Dedifferentiated amniotic fluid mesenchymal stem cell (primary cell): ENCODE measurements around the gene GEMIN7.
"Not testable (repeated sequence)": the region's sequence is repeated elsewhere in the genome, so short reads cannot be mapped to it uniquely, and the experiment has no call there.

Experiments used
- DNase-seq: peaks from one replicate; pipeline ENCODE4 v3.0.0-alpha.2; 2016; ENCODE audit errors: extremely low spot score

Gene GEMIN7

DNA sequence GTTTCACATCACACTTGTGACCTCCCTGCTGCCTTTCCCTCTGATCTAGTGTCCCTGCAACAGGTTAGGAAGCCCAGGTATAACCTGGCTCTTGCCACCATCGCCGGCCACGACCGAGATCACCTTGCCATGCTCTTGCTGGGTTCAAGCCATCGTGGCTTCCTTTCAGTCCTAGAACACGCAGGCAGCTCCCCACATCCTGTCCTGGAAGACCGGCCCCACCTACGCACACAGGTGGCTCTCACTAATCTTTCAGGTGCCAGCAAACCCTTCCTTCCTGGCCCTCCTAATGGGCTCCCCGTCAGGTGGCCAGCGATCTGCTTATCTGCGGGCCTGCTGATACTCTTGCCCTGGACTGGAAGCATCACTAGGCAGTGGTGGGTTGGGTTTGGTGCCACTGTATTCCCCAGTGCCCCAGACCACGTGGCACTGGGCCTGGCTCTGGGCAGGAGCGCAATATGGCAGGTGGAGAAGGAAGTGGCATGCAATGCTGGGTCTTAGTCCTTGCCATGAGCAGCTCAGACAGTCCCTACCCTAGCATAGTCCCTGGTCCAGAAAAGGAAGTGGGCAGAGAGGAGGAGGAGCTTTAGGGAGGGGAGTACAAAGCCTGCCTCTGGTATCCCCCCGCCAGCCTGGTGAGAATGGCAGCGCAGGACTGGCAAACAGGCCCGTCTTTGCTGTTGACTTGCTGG is 25.7 kb downstream of the GEMIN7 start:
- DNase-seq, result no peak

DNA sequence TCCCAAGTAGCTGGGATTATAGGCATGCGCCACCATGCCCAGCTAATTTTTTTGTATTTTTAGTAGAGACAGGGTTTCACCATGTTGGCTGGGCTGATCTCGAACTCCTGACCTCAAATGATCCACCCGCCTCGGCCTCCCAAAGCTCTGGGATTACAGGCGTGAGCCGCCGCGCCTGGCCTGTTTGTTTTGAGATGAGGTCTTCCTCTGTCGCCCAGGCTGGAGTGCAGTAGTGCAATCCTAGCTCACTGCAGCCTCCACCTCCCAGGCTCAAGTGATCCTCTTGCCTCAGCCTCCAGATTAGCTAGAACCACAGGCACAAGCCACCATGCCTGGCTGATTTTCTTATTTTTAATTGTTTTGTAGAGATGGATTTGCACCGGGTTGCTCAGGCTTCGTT is 27.3 kb downstream of the GEMIN7 start:
- not testable (repeated sequence) for DNase-seq

DNA sequence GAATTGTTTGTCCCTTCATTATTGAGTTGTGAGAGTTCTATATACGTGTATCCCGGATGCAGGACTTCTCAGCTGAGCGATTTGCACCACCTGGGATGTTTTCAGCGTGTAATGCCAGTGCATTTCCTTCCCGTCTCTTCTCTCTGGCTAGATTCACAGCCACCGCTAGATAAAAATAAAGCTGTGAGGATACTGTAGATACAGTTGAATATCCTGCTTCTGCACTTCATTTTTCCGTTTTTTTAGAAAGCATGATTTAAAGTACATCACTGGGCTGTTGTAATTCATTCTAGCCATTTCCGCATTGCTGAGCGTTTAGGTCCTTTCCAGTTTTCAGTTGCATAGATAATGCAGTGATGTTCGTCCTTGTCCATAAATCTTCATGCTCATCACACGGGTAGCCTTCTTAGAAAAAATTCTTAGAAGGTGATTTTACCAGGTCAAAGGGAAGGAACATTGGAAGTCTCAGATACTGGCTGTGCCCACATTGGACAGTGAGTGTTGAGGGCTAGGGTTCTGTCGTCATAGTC is 28.6 kb downstream of the GEMIN7 start:
- no peak for DNase-seq

DNA sequence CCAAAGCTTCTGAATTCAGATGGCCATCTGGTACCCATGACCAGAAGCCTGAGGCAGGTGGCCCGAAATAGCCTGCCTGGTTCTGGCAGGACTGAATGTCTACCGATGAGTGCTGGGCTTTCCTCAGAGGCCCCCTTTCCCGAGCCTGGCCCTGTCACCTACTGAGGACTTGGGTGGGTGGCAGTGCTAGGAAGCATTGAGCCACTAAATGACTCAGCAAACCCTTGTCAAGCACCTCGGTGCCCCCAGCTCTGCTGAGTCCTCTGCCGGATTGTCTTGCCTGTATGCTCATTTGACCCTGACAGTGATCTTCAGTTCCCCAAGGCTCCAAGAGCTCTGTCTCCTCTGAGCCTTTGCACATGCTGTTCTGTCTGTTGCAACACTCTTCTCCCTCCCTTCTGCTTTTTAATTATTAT is 31.8 kb downstream of the GEMIN7 start:
- no peak for DNase-seq

DNA sequence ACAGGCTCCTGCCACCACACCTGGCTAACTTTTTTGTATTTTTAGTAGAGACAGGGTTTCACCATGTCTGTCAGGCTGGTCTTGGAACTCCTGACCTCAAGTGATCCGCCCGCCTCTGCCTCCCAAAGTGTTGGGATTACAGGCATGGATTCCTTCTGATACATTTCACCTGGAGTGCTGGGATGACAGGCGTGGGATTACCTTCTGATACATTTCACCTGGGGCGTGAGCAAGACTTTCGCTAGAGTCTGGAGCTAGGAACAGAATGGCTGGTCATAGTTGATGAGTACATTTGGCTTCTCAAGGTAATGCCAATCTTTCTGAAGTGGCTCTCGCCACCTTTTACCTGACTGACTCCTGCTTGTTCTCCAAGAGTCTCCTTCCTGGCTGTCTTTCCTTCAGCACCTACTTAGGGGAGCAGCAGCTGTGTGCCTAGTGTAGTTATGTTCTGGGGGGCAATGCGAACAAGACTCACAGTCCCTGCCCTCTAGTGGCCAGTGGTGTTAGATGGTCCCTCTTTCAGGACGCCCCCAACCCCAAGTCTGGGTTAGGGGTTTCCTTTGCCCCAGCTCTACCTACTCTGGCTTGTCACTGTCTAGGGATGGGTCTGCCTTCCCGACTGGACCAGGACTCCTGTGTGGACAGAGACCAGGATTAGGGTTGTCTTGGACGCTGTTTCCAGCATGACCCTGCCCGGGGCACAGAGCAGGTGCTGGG is 33.2 kb downstream of the GEMIN7 start:
- DNase-seq, result no peak

DNA sequence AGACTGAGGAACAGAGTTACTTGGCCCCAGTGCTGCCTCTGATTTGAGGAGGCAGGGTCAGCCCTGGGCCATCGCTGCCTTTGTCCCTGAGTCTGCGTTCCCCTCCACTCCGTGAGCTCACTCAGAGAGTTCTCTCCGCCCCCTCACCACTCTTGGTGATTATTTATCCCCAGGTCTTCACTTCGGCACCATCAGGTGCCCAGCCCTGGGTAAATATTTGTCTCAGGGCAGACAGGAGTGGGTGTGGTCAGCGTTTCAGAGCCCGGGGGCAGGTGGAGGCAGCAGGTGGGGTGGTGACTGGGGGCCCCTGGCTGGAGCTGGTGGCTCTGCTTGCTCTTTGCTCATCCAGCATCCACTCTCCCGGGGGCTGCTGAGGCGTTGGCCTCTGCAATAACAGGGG is 34.6 kb downstream of the GEMIN7 start:
- no peak for DNase-seq

DNA sequence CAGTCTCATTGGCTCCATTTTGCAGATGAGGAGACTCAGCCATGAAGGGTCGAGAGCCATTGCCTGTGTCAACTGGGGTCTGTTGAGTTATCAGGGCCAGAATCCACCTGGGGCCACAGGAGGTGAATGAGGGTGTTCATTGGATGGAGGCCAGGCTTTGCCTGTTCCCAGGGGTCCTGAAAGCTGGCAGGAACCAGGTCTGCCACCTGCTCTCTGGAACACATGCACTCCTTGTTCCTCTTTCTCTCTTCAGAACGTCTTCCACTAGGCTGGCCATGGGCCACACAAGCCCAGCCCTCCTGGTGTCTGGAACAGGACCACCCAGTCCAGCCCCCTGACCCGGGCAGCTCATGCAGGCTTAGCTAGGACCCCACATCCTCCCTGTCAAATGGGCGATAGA is 35.1 kb downstream of the GEMIN7 start:
- DNase-seq, result no peak

DNA sequence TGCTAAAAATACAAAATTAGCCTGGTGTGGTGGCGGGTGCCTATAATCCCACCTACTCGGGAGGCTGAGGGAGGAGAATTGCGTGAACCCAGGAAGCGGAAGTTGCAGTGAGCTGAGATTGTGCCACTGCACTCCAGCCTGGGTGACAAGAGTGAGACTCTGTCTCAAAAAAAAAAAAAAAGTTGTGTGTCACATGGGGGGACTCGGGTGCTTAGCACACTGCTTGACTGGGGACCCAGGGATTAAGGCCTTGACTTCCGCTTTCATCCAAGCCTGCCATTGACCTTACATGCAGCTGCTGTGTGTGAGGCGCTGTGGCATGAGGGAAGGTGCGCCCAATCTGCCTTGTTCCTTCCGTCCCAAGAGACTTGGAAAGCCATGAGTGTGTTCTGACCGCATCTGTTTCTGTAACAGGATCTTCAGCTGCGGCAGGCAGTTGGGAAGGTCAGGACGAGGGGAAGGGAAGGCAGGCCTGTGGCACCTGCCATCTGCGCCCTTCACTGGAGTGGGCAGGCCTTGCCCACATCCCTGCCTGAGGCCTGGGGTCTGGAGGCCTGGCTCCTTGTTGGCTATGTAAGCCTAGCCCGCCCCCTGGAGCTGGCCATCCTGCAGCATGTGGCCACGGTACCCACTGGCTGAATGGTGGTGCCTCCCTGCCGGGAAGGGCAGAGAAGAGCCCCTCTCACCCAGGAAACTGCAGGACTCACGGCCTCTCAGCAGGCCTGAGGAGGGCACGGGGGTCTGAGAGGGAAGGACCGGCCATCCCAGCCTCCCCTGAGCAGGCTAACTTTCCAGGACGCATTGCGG is 37.0 kb downstream of the GEMIN7 start:
- DNase-seq, result no peak

DNA sequence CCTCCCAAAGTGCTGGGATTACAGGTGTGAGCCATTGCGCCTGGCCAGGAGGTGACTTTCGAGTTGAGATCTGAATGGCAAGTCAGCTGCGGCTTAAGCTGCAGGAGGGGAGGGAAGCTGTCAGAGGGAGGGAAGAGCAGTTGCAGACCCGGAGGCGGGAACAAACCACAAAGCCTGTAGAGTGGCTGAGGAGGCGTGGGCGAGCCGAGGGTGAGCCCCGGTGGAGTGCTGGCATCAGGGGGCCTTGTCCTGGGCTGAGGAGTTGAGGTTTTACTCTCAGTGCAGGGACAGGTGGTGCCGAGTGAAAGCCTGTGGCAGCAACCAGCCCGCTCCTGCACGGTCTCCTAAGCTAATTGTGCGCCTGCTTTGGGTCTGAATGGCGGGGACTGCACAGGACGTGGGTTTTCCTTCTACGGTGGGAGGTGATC is 38.1 kb downstream of the GEMIN7 start:
- DNase-seq, result no peak

DNA sequence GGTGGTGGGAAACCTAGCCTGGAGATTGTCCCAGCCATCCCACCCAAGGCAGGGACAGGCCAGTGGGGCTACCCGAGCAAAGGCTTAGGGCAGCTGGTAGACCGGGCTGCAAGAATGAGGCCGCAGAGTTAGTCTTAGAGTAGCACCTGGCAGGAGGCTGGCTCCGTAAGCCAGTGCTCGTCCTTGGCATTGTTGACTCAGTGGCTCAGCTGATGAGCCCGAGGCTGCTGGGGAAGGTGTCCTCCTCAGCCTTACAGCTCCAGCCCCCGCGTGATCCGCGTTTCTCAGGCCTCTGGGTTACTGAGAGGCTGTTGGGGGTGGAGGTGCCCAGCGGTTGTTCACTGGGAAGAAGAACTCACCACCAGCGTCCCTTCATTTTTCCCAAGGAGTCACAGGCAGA is 38.6 kb downstream of the GEMIN7 start:
- DNase-seq, result no peak

DNA sequence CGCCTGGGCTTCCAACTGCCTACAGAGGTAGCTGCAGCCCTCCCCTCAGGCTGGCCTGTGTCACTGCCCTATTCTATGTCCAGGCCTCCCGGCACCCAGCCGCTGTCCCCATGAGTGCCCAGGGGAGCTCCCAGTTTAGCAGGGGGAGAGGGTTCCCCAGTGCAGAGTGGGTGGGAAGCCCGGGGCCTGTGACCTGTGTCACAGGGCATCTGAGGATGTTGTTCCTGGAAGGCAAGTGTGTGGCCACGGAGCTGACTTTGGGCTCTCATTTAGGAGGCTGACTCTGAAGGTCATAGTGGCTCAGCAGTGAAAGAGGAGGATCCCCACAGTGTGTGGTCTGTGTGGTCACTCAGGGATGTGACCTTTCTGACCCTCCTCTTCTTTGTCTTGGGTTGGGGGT is 39.0 kb downstream of the GEMIN7 start:
- no peak for DNase-seq

DNA sequence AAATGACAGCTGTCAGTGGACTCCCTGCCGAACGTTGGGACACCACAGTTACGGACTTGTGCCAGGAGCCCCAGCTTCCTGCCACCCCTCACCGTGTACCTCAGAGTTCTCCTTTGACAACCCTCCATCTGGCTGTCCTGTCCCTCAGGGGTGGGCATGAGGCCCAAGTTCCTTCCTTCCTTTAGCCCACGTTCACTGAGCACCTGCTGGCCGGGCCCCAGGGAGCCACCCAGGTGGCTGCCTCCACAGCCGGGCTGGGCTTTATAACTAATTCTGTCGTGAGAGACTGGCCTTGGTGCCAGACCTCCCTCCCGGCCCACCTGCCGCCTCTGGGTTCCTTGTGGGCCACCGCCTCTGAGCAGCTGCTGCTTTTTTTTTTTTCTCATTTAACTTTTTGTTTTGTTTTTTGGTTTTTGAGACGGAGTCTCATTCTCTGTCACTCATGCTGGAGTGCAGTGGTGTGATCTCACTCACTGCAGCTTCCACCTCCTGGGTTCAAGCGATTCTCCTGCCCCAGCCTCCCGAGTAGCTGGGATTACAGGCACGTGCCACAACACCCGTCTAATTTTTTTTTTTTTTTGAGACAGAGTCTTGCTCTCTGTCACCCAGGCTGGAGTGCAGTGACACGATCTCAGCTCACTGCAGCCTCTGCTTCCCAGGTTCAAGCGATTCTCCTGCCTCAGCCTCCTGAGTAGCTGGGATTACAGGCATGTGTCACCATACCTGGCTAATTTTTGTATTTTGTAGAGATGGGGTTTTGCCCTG is 39.7 kb downstream of the GEMIN7 start:
- not testable (repeated sequence) for DNase-seq

DNA sequence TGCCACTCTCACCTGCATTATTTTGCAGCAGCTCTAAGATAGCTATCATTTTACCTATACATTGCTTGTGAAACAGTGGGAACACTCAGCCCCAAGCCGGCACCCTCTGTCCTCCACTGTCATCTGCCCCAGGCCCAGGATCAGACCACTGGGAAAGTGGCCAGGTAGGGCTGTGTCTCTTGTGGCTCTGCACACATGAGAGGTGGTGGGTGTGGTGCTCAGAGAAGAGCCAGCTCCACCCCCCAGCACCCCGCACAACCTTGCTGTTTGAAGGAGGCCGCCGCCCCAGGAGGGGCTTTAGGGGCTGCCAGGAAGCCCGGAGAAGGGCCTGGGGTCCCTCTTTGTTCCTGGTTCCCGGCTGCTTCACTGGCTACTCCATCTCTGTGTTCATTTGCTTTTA is 40.5 kb downstream of the GEMIN7 start:
- DNase-seq, result no peak

DNA sequence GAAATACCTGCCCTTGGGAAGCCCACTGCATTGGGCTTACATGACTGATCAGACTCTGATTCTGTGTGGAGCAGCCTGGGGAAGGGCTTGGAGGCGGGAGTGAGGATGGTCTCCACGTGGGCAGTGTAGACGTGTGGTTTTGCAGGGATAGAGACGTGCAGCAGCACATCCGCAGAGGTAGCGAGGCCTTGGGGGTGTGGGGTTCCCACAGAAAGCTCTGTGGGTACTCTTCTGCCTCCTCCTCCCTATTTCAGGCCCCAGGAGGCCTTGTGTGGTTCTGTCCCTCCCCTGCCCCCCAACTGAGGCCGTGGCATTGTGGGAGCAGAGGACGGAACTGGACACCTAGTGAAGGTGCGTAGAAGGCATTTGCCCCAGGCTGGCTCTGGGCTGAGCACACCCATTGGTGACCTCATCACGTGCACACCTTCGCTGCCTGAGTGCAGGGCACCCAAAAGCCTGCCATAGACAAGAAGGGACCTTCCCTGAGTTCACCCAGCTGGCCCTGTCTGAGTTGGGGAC is 42.8 kb downstream of the GEMIN7 start:
- no peak for DNase-seq

DNA sequence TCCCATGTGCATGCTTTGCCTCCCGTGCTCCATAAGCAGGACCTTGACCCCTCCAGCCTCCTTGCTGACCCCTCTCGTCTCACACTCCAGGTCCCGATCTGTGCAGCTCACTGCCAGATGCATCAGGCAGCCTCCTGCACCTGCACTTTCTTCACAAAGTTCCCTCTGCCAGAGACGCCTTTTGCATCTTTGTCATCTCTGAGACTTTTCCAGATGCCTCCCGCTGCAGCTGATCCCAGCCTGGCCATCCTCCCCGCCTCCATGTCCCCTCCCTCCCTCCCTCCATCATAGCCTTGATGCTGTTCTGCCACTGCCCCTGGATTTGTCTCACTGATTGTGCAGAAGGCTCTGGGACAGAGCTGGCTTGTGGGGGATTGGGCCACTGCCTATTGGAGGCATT is 43.8 kb downstream of the GEMIN7 start:
- no peak for DNase-seq

DNA sequence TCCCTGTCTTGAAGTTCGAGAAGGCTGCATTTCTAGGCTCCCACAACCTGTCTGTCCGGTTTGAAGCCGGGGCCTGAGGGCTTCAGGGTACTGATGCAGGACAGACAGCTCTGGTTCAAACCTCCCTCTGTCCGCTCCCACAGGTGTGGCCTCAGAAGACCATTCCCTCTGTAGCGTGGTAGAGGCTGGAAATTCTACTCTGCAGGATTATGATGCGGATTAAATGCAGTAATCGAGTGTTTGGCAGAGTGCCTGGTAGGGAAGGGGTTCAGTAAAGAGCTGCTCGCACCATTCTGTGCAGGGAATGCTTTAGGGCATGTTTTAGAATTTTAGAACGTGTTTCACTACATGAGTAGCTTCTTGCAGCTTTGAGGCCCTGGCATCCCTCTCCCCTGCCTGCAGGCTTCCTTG is 44.4 kb downstream of the GEMIN7 start:
- DNase-seq, result no peak

DNA sequence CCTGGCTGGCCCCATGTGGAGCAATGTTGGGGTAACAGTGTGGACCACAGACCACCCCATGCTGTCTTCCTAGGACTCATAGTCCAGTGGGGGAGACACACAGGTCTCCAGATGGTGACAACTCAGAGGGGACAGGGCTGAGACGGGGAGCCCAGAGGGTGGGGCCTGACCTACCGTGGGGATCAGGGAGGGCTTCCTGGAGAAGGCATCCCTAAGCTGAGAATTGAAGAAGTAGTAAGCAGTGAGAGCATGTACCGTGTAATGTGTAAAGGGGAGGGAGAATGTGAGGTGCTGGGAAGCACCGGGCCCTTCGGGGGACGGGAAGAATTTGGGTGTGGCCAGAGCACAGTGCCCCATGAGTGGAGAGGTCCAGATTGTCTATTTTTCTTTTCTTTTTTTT is 45.0 kb downstream of the GEMIN7 start:
- DNase-seq, result no peak

DNA sequence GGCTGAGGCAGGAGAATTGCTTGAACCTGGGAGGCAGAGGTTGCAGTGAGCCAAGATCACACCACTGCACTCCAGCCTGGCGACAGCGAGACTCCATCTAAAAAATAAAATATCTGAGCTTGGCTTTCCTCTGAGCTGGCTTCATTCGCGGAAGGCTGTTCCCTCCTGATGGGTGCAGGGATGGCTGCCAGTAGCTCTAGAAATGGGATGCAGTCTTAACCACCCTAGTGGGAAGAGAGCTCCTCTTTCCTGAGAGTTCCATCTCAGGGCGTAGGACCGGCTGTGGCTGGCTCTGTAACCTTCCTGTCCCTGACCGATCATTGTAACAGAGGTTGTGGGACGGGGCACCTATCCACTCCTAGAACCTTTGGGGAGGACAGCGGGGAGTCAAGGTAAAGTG is 46.3 kb downstream of the GEMIN7 start:
- DNase-seq, result no peak

DNA sequence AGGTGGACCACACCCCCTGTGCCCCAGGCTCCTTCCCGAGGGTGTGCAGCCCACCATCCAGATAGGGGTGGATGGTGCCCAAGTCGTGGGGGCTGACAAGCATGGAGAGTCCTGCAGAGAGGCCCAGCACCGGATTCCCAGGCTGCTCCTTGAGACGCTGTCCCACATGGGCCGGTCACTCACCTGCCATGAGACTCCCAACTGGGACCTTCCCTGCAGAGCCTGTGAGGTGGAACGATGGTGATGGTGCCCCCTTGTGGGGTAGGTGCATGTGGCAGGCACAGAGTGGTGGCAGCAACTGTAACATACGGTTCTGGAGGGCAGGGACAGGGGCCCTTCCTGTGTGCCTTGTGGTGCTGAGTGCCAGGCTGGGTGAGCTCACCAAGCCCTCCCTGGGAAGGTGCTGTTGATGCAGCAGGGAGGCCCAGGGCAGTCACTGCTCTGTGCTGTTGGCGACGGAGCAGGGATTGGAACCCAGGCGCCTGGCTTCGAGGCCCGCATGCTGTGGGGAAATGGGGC is 47.0 kb downstream of the GEMIN7 start:
- no peak for DNase-seq

DNA sequence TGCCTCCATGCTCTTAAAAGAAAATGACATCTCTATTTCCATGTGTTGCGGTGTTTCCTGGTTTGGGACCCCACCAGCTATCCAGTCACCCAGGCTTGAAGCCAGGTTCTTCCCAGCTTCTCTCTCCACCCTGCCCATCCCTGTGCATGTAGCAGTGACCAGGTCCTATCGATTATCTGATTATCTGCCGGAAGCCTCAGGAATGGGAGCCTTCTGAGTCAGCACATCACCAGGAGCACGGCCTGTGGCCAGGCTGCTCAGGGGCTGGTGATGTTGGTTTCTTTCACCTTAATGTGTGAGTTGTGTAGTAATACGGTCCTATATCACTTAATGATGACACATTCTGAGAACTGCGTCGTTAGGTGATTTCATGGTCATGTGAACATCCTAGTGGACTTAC is 47.6 kb downstream of the GEMIN7 start:
- DNase-seq, result no peak

DNA sequence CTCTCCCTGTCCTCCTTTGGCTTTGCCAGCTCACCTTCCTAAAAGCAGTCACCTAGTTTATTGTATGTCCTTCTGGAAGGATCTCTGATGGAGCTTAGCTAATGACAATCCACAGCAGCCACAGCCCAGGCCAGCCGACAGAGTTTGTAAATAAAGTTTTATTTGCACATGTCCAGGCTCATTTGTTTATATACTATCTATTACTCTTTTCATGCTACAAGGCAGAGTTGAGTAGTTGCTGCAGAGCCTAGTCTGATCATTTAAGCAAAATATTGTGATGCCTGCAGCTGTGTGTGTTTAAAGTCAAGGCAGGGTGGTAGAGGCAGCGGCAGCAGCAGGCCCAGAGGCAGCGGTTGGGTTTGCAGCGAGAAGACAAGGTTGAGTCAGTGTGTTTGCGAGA is 49.1 kb downstream of the GEMIN7 start:
- DNase-seq, result no peak
